HepG2 (cell line): ENCODE measurements around the gene EPB41L5. TPM values are rescaled to one million over a fixed set of nuclear protein-coding genes. Genes with fewer than 3 reads are reported as not detected.

Source experiments
- ARNT ChIP-seq: fragments of 450-650 bp; IDR thresholded peaks from 2 replicates; pipeline ENCODE4 v1.6.1; 2017
- ATRX ChIP-seq: sonication (generic); formaldehyde crosslinking; IDR thresholded peaks from 2 replicates; pipeline ENCODE4 v1.4.0; 2020; ENCODE audit warnings: missing genetic modification reagents, borderline replicate concordance
- FOXA1 ChIP-seq, 2 experiments: fragments of 450-650 bp in 1 of 2; sonication (generic) in 1 of 2; formaldehyde crosslinking in 1 of 2; IDR thresholded peaks; 2 replicates each; pipeline versions ENCODE4 v1.4.0 to v1.6.1; 2016 to 2020; ENCODE audit warnings: missing genetic modification reagents in 1 of 2
- GLI4 ChIP-seq: sonication (generic); formaldehyde crosslinking; IDR thresholded peaks from 2 replicates; pipeline ENCODE4 v1.5.1; 2020; ENCODE audit warnings: missing genetic modification reagents, mild to moderate bottlenecking, moderate library complexity, borderline replicate concordance
- HDAC6 ChIP-seq: fragments of 200-600 bp; sonication (generic); IDR thresholded peaks from 2 replicates; pipeline ENCODE4 v1.7.0; 2017; ENCODE audit warnings: mild to moderate bottlenecking, antibody characterized with exemption, low read length, low read depth
- HIC2 ChIP-seq: sonication (generic); formaldehyde crosslinking; IDR thresholded peaks from 2 replicates; pipeline ENCODE4 v1.9.0; 2022; ENCODE audit warnings: low read depth, missing genetic modification reagents
- HNF4G ChIP-seq, 2 experiments: sonication (generic) in 1 of 2; formaldehyde crosslinking in 1 of 2; IDR thresholded peaks; 2 replicates each; pipeline versions ENCODE4 v1.4.0 to v1.6.1; 2011 to 2020; ENCODE audit warnings: borderline replicate concordance in 2 of 2, low read depth in 2 of 2, mild to moderate bottlenecking in 2 of 2, low read length in 1 of 2, missing genetic modification reagents in 1 of 2, moderate library complexity in 1 of 2
- HNRNPL ChIP-seq: fragments of 200-400 bp; formaldehyde crosslinking; IDR thresholded peaks from 2 replicates; pipeline ENCODE4 v1.6.1; 2017; ENCODE audit warnings: mild to moderate bottlenecking, low read depth, low read length
- IKZF5 ChIP-seq: IDR thresholded peaks from 2 replicates; pipeline ENCODE4 v1.6.1; 2018; ENCODE audit warnings: missing genetic modification reagents, mild to moderate bottlenecking, missing compliant biosample characterization
- RFXAP ChIP-seq: sonication (generic); formaldehyde crosslinking; IDR thresholded peaks from 2 replicates; pipeline ENCODE4 v1.4.0; 2020; ENCODE audit warnings: missing genetic modification reagents, borderline replicate concordance
- RXRA ChIP-seq: sonication (generic); formaldehyde crosslinking; IDR thresholded peaks from 2 replicates; pipeline ENCODE4 v1.5.1; 2020; ENCODE audit warnings: missing genetic modification reagents
- ZBTB2 ChIP-seq: sonication (generic); formaldehyde crosslinking; IDR thresholded peaks from 2 replicates; pipeline ENCODE4 v1.8.0; 2022; ENCODE audit warnings: low read depth, missing genetic modification reagents
- ZEB1 ChIP-seq: IDR thresholded peaks from 2 replicates; pipeline ENCODE4 v1.6.1; 2012; ENCODE audit warnings: mild to moderate bottlenecking, low read depth, inconsistent platforms; ENCODE audit not compliant: insufficient replicate concordance
- ZNF142 ChIP-seq: sonication (generic); formaldehyde crosslinking; IDR thresholded peaks from 2 replicates; pipeline ENCODE4 v1.4.0; 2020; ENCODE audit warnings: missing genetic modification reagents
- ZNF143 ChIP-seq: sonication (generic); formaldehyde crosslinking; IDR thresholded peaks from 2 replicates; pipeline ENCODE4 v1.4.0; 2020; ENCODE audit warnings: missing genetic modification reagents
- ZNF557 ChIP-seq: sonication (generic); formaldehyde crosslinking; IDR thresholded peaks from 2 replicates; pipeline ENCODE4 v1.4.0; 2020; ENCODE audit warnings: missing genetic modification reagents
- ZNF619 ChIP-seq: sonication (generic); formaldehyde crosslinking; IDR thresholded peaks from 2 replicates; pipeline ENCODE4 v1.4.0; 2020; ENCODE audit warnings: mild to moderate bottlenecking, missing genetic modification reagents
- ZNF629 ChIP-seq: sonication (generic); formaldehyde crosslinking; conservative IDR thresholded peaks from 2 replicates; pipeline ENCODE4 v1.5.0; 2020; ENCODE audit warnings: missing genetic modification reagents
- ZNF790 ChIP-seq: sonication (generic); formaldehyde crosslinking; IDR thresholded peaks from 2 replicates; pipeline ENCODE4 v1.8.0; 2022; ENCODE audit warnings: missing genetic modification reagents, mild to moderate bottlenecking, borderline replicate concordance
- polyA plus RNA-seq, 8 experiments: library from polyadenylated mRNA; depleted of rRNA in 3 of 8; stranded (reverse) in 7 of 8; unstranded in 1 of 8; fragments of >200 nt; fragmentation: Illumina TruSeq in 4 of 8; extraction: Trizol in 4 of 8; gene quantifications; 2 replicates each; pipeline versions ENCODE4 v1.2.1 to v1.2.3, GENCODE V29; 2011 to 2016; ENCODE audit warnings: low read depth in 4 of 8, missing spikeins in 1 of 8, mixed read lengths in 1 of 8; ENCODE audit not compliant: insufficient read depth in 1 of 8
- total RNA-seq, 5 experiments: library from RNA; depleted of rRNA; stranded (reverse); fragments of >200 nt; fragmentation: Illumina TruSeq; extraction: Trizol; gene quantifications; 2 replicates each; pipeline ENCODE4 v1.2.3, GENCODE V29; 2016; ENCODE audit warnings: low read depth in 1 of 5

EPB41L5 gene
- total and polyA plus RNA-seq, 2 of the 13 experiments (the other 11 are each of a cell fraction or from before 2014, with no cell fraction given): 40.5 to 47.5 TPM

- TF ChIP-seq ZNF557 (CRISPR knock-in tag) (no peak), ZNF619 (no peak), HIC2 (CRISPR knock-in tag) (peak; percentile 80), ZEB1 (peak; percentile 57), ZNF790 (CRISPR knock-in tag) (no peak), ZNF629 (CRISPR knock-in tag) (0 out of 2 replicates have a peak, but pooled peaks have one; percentile 20), ZBTB2 (CRISPR knock-in tag) (no peak), GLI4 (CRISPR knock-in tag) (no peak), FOXA1 (IDR thresholded peaks at IDR 0.05) (peak; percentile 99), FOXA1 (CRISPR knock-in tag; IDR thresholded peaks at IDR 0.05) (peak; percentile 99), RXRA (CRISPR knock-in tag) (no peak; the same call in 1 of the 2 replicates), HNF4G (IDR thresholded peaks at IDR 0.05; ENCODE audit: borderline replicate concordance, low read depth, low read length) (peak; percentile 74; the same call in 1 of the 2 replicates), HNF4G (CRISPR knock-in tag; IDR thresholded peaks at IDR 0.05; ENCODE audit: borderline replicate concordance, low read depth) (no peak), ATRX (CRISPR knock-in tag) (no peak), HNRNPL (no peak), ZNF142 (CRISPR knock-in tag) (no peak), RFXAP (CRISPR knock-in tag) (peak; percentile 58; the same call in 1 of the 2 replicates), ARNT (no peak), IKZF5 (CRISPR knock-in tag) (peak; percentile 93; the same call in 1 of the 2 replicates), HDAC6 (no peak), ZNF143 (CRISPR knock-in tag) (no peak)
Observed at GRCh38 chr2:120066800-120067547, 54.1 kb downstream of the EPB41L5 start (continued).
